Upper lobe of right lung (tissue), 1 donor: ENCODE data around the gene GALNTL6. TPM values are rescaled to one million over a fixed set of nuclear protein-coding genes. Genes with fewer than 3 reads are reported as not detected.

Experiments
- ATAC-seq: fragments of 200-7000 bp; cut with Tn5 transposase; one replicate; pipeline ENCODE4 v1.9.1; 2020; ENCODE audit warnings: mild to moderate bottlenecking, moderate library complexity
- DNase-seq: peaks from one replicate; pipeline ENCODE4 v3.0.0-alpha.2; 2020
- H3K27ac ChIP-seq: fragments of 200-600 bp; one replicate; pipeline ENCODE4 v1.8.0; 2022
- H3K27me3 ChIP-seq: fragments of 200-600 bp; one replicate; pipeline ENCODE4 v1.8.0; 2022; ENCODE audit warnings: mild to moderate bottlenecking
- H3K36me3 ChIP-seq: fragments of 200-600 bp; one replicate; pipeline ENCODE4 v1.8.0; 2022
- H3K4me1 ChIP-seq: fragments of 200-600 bp; one replicate; pipeline ENCODE4 v1.8.0; 2022
- H3K4me3 ChIP-seq: fragments of 200-600 bp; one replicate; pipeline ENCODE4 v1.8.0; 2022; ENCODE audit warnings: mild to moderate bottlenecking
- H3K9me3 ChIP-seq: fragments of 200-600 bp; one replicate; pipeline ENCODE4 v1.8.0; 2022
- CTCF ChIP-seq: fragments of 200-600 bp; IDR thresholded peaks from one replicate; pipeline ENCODE4 v1.8.0; 2022; ENCODE audit warnings: antibody characterized with exemption
- intact Hi-C: fragments of 100-400 bp; cut with DNase I; formaldehyde crosslinking; loops from one replicate; pipeline ENCODE4 v1.11.0; 2022
- total RNA-seq: library from RNA; stranded (reverse); fragmentation: NEBNext Ultra II Directional; extraction: Animal tissue kit (Norgen Biotek cat#: 25700); gene quantifications from one replicate; pipeline ENCODE4 v1.2.1, GENCODE V29; 2021
- donor health status: DM: no; HTN: yes; CAD: no; lungs with severe emphysema.

Gene GALNTL6
- total RNA-seq, 1 donor from 2014 or later: 0.20 TPM

GRCh38 chr4:172270397-172270796 is 457.2 kb downstream of the GALNTL6 start:
- Histone ChIP-seq H3K27ac (no peak overlapping the region), H3K4me1 (no peaks in the 10 kb centered on the region), H3K27me3 (no peaks in the 10 kb centered on the region), H3K36me3 (no peaks in the 10 kb centered on the region), H3K9me3 (no peaks in the 10 kb centered on the region), H3K4me3 (no peak overlapping the region)
- TF ChIP-seq CTCF: no peak
- no peak for DNase-seq
- ATAC-seq: no peak
- intact Hi-C loops: no loop called here

- intact Hi-C loops: no loop called here
- no peak for DNase-seq
- Histone ChIP-seq H3K27me3 (no peaks in the 10 kb centered on the region), H3K4me1 (no peaks in the 10 kb centered on the region), H3K27ac (no peak overlapping the region), H3K4me3 (no peak overlapping the region), H3K36me3 (no peaks in the 10 kb centered on the region), H3K9me3 (no peaks in the 10 kb centered on the region)
- ATAC-seq: no peak
- TF ChIP-seq CTCF: no peak
These were observed 473.9 kb downstream of the GALNTL6 start for GRCh38 chr4:172287117-172287516.

- intact Hi-C loops: no loop called here
- no peak for TF ChIP-seq CTCF
- no peaks in the 10 kb centered on the region for H3K27me3 ChIP-seq
- ATAC-seq (no peak), DNase-seq (no peak)
- H3K4me1 ChIP-seq: no peaks in the 10 kb centered on the region
- H3K4me3 ChIP-seq: no peak overlapping the region
- H3K36me3 ChIP-seq: no peaks in the 10 kb centered on the region
- no peak overlapping the region for H3K27ac ChIP-seq
- no peaks in the 10 kb centered on the region for H3K9me3 ChIP-seq
These were observed 492.5 kb downstream of the GALNTL6 start for GRCh38 chr4:172305698-172306097.

GRCh38 chr4:172308078-172308477 is 494.9 kb downstream of the GALNTL6 start:
- no peak for TF ChIP-seq CTCF
- no peaks in the 10 kb centered on the region for H3K27me3 ChIP-seq
- H3K4me3 ChIP-seq: no peak overlapping the region
- intact Hi-C loops: no loop called here
- no peak overlapping the region for H3K27ac ChIP-seq
- H3K4me1 ChIP-seq: no peaks in the 10 kb centered on the region
- no peaks in the 10 kb centered on the region for H3K9me3 ChIP-seq
- H3K36me3 ChIP-seq: no peaks in the 10 kb centered on the region
- DNase-seq: no peak
- ATAC-seq: no peak

GRCh38 chr4:172311682-172312081 is 498.5 kb downstream of the GALNTL6 start:
- H3K4me3 ChIP-seq: no peak overlapping the region
- TF ChIP-seq CTCF: no peak
- H3K27ac ChIP-seq: no peak overlapping the region
- ATAC-seq: no peak
- H3K36me3 ChIP-seq: no peaks in the 10 kb centered on the region
- no peak for DNase-seq
- H3K27me3 ChIP-seq: no peaks in the 10 kb centered on the region
- intact Hi-C loops: no loop called here
- H3K9me3 ChIP-seq: no peaks in the 10 kb centered on the region
- no peaks in the 10 kb centered on the region for H3K4me1 ChIP-seq

- no peaks in the 10 kb centered on the region for H3K27me3 ChIP-seq
These were observed 510.1 kb downstream of the GALNTL6 start for GRCh38 chr4:172323288-172323687.

More at GRCh38 chr4:172323288-172323687, 510.1 kb downstream of the GALNTL6 start:
- Histone ChIP-seq H3K4me3 (no peak overlapping the region), H3K9me3 (no peaks in the 10 kb centered on the region), H3K27ac (no peak overlapping the region), H3K4me1 (no peaks in the 10 kb centered on the region), H3K36me3 (no peaks in the 10 kb centered on the region)
- no peak for TF ChIP-seq CTCF
- intact Hi-C loops: no loop called here
- DNase-seq (no peak), ATAC-seq (no peak)
